Keratinocyte (primary cell): ENCODE data around the gene TSPAN4. TPM values are rescaled to one million over a fixed set of nuclear protein-coding genes. Genes with fewer than 3 reads are reported as not detected.

Experiments
- DNase-seq: peaks from one replicate; pipeline ENCODE4 v3.0.0-alpha.2; 2011; ENCODE audit warnings: low read depth, missing footprints, low spot score
- FAIRE-seq: peaks from 2 replicates; lab custom pipeline; 2011; peaks lifted over from hg19 to GRCh38; lab: Jason Lieb, UNC
- H2AFZ ChIP-seq: 2 replicates; pipeline ENCODE4 v1.6.0; 2012; ENCODE audit warnings: low read length, control low read depth, inconsistent platforms; ENCODE audit not compliant: control insufficient read depth
- H3K27ac ChIP-seq: 2 replicates; pipeline ENCODE4 v1.5.1; 2011; ENCODE audit warnings: low read length; ENCODE audit not compliant: control insufficient read depth, insufficient read depth
- H3K27me3 ChIP-seq: 3 replicates; pipeline ENCODE4 v1.6.0; 2011; ENCODE audit warnings: low read length; ENCODE audit not compliant: control insufficient read depth, insufficient read depth; ENCODE audit errors: extremely low read depth
- H3K36me3 ChIP-seq, 2 experiments: 2 replicates in 1 of 2; 3 replicates in 1 of 2; pipeline ENCODE4 v1.5.1; 2011; ENCODE audit warnings: low read length in 2 of 2, mild to moderate bottlenecking in 1 of 2; ENCODE audit not compliant: control insufficient read depth in 2 of 2, insufficient read depth in 2 of 2; ENCODE audit errors: extremely low read depth in 1 of 2
- H3K4me1 ChIP-seq: 3 replicates; pipeline ENCODE4 v1.5.1; 2011; ENCODE audit warnings: low read length; ENCODE audit not compliant: control insufficient read depth, insufficient read depth; ENCODE audit errors: extremely low read depth
- H3K4me2 ChIP-seq: 3 replicates; pipeline ENCODE4 v1.6.0; 2011; ENCODE audit warnings: low read depth, low read length; ENCODE audit not compliant: control insufficient read depth, insufficient read depth; ENCODE audit errors: extremely low read depth
- H3K4me3 ChIP-seq, 3 experiments: fragments of 200-600 bp in 1 of 3; sonication (generic) in 1 of 3; 2 replicates in 2 of 3; 3 replicates in 1 of 3; pipeline ENCODE4 v1.5.1; 2011 to 2016; ENCODE audit warnings: low read length in 3 of 3, mild to moderate bottlenecking in 3 of 3, control low read depth in 2 of 3, inconsistent platforms in 1 of 3, low read depth in 1 of 3, mixed read lengths in 1 of 3, mixed run types in 1 of 3, moderate library complexity in 1 of 3; ENCODE audit not compliant: control insufficient read depth in 2 of 3, insufficient read depth in 2 of 3; ENCODE audit errors: extremely low read depth in 1 of 3
- H3K79me2 ChIP-seq: 2 replicates; pipeline ENCODE4 v1.6.0; 2012; ENCODE audit warnings: low read length; ENCODE audit not compliant: control insufficient read depth, insufficient read depth
- H3K9ac ChIP-seq: 3 replicates; pipeline ENCODE4 v1.6.0; 2011; ENCODE audit warnings: low read length; ENCODE audit not compliant: control insufficient read depth, insufficient read depth; ENCODE audit errors: extremely low read depth
- H3K9me1 ChIP-seq: 3 replicates; pipeline ENCODE4 v1.6.0; 2011; ENCODE audit warnings: low read length; ENCODE audit not compliant: control insufficient read depth, insufficient read depth; ENCODE audit errors: extremely low read depth
- H3K9me3 ChIP-seq: 2 replicates; pipeline ENCODE4 v1.5.1; 2012; ENCODE audit warnings: low read depth, low read length; ENCODE audit not compliant: control insufficient read depth
- H4K20me1 ChIP-seq: 3 replicates; pipeline ENCODE4 v1.6.0; 2011; ENCODE audit warnings: low read length; ENCODE audit not compliant: control insufficient read depth, insufficient read depth; ENCODE audit errors: extremely low read depth
- CTCF ChIP-seq, 3 experiments: IDR thresholded peaks in 1 of 3; conservative IDR thresholded peaks in 1 of 3; optimal IDR thresholded peaks in 1 of 3; 2 replicates in 2 of 3; 3 replicates in 1 of 3; pipeline versions ENCODE3 to v1.5.1; 2011; ENCODE audit warnings: low read length in 3 of 3, mild to moderate bottlenecking in 3 of 3, moderate library complexity in 2 of 3, control low read depth in 1 of 3, inconsistent platforms in 1 of 3; ENCODE audit not compliant: insufficient read depth in 2 of 3; ENCODE audit errors: extremely low read depth in 1 of 3
- EZH2 ChIP-seq: IDR thresholded peaks from one replicate; pipeline ENCODE4 v1.6.1; 2012; ENCODE audit warnings: inconsistent platforms, mild to moderate bottlenecking, low read length, moderate library complexity
- dilution Hi-C: fragments of 300-500 bp; cut with MboI; formaldehyde crosslinking; loops from one replicate; pipeline ENCODE4 v1.7.0; 2020; ENCODE audit warnings: low sequenced_read_pairs; ENCODE audit not compliant: extremely low pct_ligation_motif_present
- polyA plus RNA-seq, 5 experiments: library from polyadenylated mRNA; depleted of rRNA in 3 of 5; stranded (reverse) in 3 of 5; stranded (forward) in 1 of 5; unstranded in 1 of 5; fragments of >200 nt; gene quantifications; 1 replicate in 1 of 5; 2 replicates in 3 of 5; 3 replicates in 1 of 5; pipeline versions ENCODE4 v1.2.1 to v1.2.3, GENCODE V29; 2011 to 2012; ENCODE audit warnings: missing spikeins in 2 of 5, low read depth in 1 of 5, low replicate concordance in 1 of 5

TSPAN4 gene
- polyA plus RNA-seq, 1 donor (not counting 4 experiments of a cell fraction or from before 2014, with no cell fraction given) = 42.1 TPM

GRCh38 chr11:818396-819128 lies 24.1 kb upstream of the TSPAN4 start, which contains the start of gene PNPLA2:
TSS of gene PNPLA2 (plus strand) at chr11:818914. CDS start at chr11:819719, 805 bp downstream.
- no peak for FAIRE-seq

GRCh38 chr11:819129-819931 lies 23.3 kb upstream of the TSPAN4 start:
- Histone ChIP-seq H3K79me2 (peaks cover 6% of the 10 kb centered on the region), H3K9ac (peak overlapping the region; percentile 81), H3K4me1 (peaks cover 25% of the 10 kb centered on the region), H4K20me1 (no peaks in the 10 kb centered on the region), H3K9me1 (peaks cover 7% of the 10 kb centered on the region), H3K27me3 (no peaks in the 10 kb centered on the region), H3K4me2 (peak overlapping the region; percentile 84), H3K9me3 (no peaks in the 10 kb centered on the region), H3K4me3 (peak overlapping the region; percentile 71 to 78 (median 75)), H3K36me3 (peaks cover 0 to 9% of the 10 kb centered on the region in 2 experiments), H3K27ac (peak overlapping the region; percentile 76), H2AFZ (peak overlapping the region; percentile 73)
- DNase-seq (no peak), FAIRE-seq (no peak)
- TF ChIP-seq CTCF (optimal IDR thresholded peaks at IDR 0.05 in 1 of 3, IDR thresholded peaks at IDR 0.05 in 1 of 3, conservative IDR thresholded peaks at IDR 0.05 in 1 of 3; ENCODE audit: extremely low read depth in 1 of 3, insufficient read depth in 2 of 3, low read length in 3 of 3) = no peak
- TF ChIP-seq EZH2 = no peak
- dilution Hi-C loops = no loop called here

More at GRCh38 chr11:818396-819128, 24.1 kb upstream of the TSPAN4 start, which contains the start of gene PNPLA2:
- Histone ChIP-seq H4K20me1 (no peaks in the 10 kb centered on the region), H3K9ac (peak within 1 kb of the TSS; percentile 81), H3K4me2 (peak within 1 kb of the TSS; percentile 84), H3K27ac (peak within 1 kb of the TSS; percentile 76), H3K9me3 (no peaks in the 10 kb centered on the region), H3K4me3 (peak within 1 kb of the TSS; percentile 71 to 78 (median 75)), H3K36me3 (peaks cover 4 to 12% of the 10 kb centered on the region in 2 experiments), H2AFZ (peak within 1 kb of the TSS; percentile 73), H3K4me1 (peaks cover 25% of the 10 kb centered on the region), H3K79me2 (peaks cover 6% of the 10 kb centered on the region), H3K9me1 (peaks cover 7% of the 10 kb centered on the region), H3K27me3 (no peaks in the 10 kb centered on the region)
- TF ChIP-seq EZH2 (no peak), CTCF (optimal IDR thresholded peaks at IDR 0.05 in 1 of 3, IDR thresholded peaks at IDR 0.05 in 1 of 3, conservative IDR thresholded peaks at IDR 0.05 in 1 of 3; ENCODE audit: extremely low read depth in 1 of 3, insufficient read depth in 2 of 3, low read length in 3 of 3) (no peak)
- dilution Hi-C loops = no loop called here
- DNase-seq = no peak
